A375 (cell line): ENCODE measurements around the gene LRRN2. TPM values are rescaled to one million over a fixed set of nuclear protein-coding genes. Genes with fewer than 3 reads are reported as not detected.

Experiments used
- small RNA-seq: library from RNA; depleted of rRNA; stranded (forward); fragments of <200 nt; gene quantifications from one replicate; pipeline ENCODE3, GENCODE V24; 2014
- total RNA-seq: library from RNA; depleted of rRNA; stranded (reverse); fragments of >200 nt; shearing (Covaris generic); gene quantifications from 2 replicates; pipeline ENCODE4 v1.2.3, GENCODE V29; 2014; rRNA removed

Gene LRRN2
- not detected in 2 replicates for total RNA-seq

DNA sequence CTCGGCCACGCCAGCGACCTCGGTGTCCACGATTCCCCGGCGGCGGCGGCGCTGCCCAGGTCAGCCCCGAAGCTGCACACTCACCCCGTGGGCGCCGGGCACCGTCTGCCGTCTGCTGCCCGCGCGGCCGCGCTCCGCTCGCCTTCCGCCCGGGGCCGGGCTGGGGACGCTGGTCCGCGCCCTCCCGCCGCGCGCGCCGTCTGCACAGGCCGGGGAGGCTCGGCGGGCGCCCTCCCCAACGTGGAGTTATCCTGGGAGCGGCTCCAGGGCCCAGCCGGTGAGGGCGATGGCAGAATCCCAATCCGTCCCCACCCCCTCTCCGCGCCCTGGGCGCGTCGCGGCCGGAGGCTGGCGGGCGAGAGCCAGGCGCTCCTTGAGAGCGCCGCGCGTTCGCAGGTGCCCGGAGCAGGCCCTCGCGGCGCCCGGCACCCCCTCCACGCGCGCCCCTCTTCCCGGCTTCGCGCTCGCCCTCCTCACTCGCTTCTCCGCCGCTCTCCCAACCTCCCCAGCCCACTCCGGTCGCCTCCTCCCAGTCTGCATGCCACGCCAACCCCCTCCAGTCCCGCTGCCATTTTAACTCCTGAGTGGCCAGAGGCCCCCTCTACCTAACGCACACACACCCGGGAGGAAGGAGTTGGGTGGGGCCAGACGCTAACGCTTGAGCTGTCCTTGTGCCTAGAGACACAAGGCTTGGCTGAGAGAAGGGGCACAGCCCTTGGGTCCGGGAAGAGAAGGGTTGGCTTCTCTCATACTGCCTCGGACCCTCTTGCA, at the start of gene LRRN2:
Gene LRRN2 (minus strand): TSS at position 503 of the 771 bp plus-strand sequence. CDS start 65,746 bp downstream, outside the sequence.

Small RNA genes within 50 kb of the gene (small RNA-seq; reads per million reads assigned to genes)
- gene RF00601: not detected
- gene RNA5SP75: not detected

Other genes with a start within 250 kb of the LRRN2 start
- 3.8 and 6.5 TPM in 2 replicates for gene PIK3C2B, start 190.9 kb downstream of the LRRN2 start, total RNA-seq
- gene MDM4, start 169.3 kb downstream of the LRRN2 start, total RNA-seq: 47.3 and 50.9 TPM in 2 replicates
- gene NFASC, start 185.1 kb upstream of the LRRN2 start, total RNA-seq: 3.4 and 4.6 TPM in 2 replicates